Fibroblast of skin of left biceps (primary cell): ENCODE data around the gene VIL1.
A peak's percentile ranks its signal among the peaks of the same experiment; 100 is the strongest.

Experiments used
- DNase-seq, 2 experiments: peaks; one replicate each; pipeline ENCODE4 v3.0.0-alpha.2; 2013; ENCODE audit warnings: low read depth in 2 of 2

The VIL1 gene

GRCh38 chr2:218438596-218438995 is 19.7 kb downstream of the VIL1 start:
- no peak for DNase-seq

- no peak for DNase-seq
These were observed 25.9 kb downstream of the VIL1 start for GRCh38 chr2:218444692-218445357.

GRCh38 chr2:218445602-218446001 is 26.7 kb downstream of the VIL1 start:
- DNase-seq, result no peak

DNA sequence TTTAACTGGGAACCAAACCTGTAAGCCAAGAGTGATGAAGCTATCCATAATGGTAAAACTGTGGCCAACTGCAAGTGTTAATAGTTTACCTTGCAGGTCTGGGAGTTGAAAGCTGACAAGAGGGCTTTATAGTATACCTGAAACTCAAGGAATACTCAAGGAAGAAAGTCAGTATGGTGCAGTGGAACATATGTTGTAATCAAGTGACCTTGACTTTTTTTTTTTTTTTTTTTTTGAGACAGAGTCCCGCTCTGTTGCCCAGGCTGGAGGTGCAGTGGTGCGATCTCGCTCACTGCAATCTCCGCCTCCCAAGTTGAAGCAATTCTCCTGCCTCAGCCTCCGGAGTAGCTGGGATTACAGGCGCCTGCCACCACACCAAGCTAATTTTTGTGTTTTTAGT is 27.6 kb downstream of the VIL1 start:
- no peak for DNase-seq

DNA sequence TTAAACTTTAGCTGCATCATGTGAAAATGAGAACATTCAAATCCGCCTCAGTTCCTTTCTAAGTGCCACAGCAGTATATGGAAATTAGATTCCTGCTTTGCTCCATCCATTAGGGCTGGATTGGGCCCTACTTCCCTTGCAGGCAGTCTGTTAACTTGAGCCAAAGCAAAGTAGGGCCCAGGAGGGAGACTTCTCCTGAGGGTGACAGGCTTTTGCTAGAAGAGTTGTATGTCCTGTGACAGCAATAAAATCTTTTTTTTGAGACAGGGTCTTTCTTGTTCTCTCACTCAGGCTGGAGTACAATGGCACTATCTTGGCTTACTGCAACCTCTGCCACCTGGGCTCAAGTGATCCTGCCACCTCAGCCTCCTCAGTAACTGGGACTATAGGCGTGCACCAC is 28.1 kb downstream of the VIL1 start:
- no peak for DNase-seq

DNA sequence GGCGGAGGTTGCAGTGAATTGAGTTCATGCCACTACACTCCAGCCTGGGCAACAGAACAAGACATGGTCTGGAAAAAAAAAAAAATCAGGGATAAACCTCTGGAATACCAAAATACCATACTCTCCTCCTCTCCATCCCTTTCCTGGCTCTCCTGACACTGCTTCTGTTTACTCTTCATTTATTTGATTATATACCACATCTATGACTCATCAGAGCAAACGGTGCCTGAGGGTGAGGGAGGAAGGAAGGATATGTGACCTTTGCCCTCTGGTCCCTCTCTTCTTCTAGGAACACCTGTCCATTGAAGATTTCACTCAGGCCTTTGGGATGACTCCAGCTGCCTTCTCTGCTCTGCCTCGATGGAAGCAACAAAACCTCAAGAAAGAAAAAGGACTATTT is 30.0 kb downstream of the VIL1 start:
- DNase-seq, result no peak

- no peak for DNase-seq
These were observed 33.2 kb downstream of the VIL1 start for GRCh38 chr2:218452079-218452478.

GRCh38 chr2:218456849-218457248 is 37.9 kb downstream of the VIL1 start:
- DNase-seq, result no peak

DNA sequence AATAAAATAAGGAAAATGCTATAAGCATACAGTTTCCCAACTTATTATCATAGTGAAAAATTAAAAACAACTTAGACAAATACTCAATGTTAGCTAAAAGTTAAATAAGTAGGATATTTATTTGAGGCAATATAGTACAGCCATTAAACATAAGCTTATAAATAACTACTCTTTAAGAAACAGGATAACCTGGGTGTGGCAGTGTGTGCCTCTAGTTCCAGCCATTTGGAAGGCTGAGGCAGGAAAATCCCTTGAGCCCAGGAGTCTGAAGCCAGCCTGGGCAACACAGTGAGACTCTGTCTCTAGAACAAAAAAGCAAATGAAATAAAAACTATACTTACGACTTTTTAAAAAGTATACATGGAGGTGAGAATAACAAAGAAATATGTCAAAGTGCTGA is 39.7 kb downstream of the VIL1 start:
- no peak for DNase-seq

DNA sequence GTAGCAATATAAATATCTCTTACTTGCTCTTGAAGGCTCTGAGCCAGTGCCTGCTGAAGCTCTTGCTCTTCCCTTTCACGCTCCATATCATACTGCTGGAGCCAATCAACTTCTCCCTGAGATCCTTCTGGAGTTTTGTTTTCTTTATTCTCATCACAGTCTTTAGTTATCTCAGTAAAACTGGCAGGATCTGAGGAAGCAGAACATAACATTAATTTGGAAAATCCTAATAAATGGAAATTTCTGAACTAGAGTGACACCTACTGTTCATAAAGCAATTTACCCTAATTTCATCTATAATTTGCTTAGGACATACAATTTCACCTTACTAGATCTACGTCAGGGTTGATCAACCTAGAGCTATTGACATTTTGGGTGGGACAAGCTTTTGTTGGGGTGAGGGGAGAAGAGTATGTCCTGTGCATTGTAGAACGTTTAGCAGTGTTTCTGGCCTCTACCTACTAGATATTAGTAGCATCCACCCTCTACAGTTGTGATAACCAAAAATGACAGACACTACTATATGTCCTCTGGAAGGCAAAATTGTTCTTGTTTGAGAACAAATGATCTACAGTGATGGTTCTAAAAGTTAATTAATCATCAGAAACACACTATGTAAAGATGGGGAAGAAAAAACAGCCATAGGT is 47.2 kb downstream of the VIL1 start:
- DNase-seq, result peak in 1 of 2 experiments; percentile 12

DNA sequence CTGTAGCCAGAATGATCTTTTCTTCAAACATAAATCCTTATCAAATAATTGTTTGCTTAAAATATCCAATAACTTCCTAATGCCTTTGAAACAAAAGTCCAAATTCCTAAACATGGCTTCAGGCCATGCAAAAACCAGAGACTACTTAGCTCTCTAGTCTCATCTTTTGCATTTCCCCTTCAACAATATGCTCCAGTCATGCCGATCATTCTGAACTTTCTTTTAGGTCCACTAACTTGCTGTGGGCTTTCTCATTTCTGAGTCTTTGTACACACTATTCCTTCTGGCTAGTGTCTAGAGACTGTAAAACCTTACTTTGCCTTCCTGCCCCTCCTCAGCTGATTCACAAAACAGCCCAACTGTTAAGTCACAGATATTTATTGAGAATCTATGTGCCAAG is 51.5 kb downstream of the VIL1 start:
- no peak for DNase-seq

DNA sequence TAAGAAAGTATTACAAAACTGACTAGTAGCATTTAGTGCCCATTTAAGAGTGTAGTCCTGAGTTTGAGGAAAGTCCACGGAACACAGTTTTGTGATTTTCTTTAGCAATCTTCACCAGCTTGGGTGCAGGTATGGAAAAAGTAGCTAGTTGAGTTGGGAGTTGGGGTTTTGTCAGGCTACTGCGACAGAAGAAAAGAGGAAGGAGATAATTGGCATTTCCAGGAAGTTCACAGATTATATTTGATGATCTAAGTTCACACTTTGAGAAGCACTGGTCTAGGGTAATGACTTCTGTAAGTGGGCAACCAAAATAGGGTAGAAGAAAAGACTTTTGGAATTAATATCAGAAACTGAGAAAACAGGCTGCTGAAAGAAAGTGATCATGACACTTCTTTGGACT is 52.1 kb downstream of the VIL1 start:
- DNase-seq, result no peak

DNA sequence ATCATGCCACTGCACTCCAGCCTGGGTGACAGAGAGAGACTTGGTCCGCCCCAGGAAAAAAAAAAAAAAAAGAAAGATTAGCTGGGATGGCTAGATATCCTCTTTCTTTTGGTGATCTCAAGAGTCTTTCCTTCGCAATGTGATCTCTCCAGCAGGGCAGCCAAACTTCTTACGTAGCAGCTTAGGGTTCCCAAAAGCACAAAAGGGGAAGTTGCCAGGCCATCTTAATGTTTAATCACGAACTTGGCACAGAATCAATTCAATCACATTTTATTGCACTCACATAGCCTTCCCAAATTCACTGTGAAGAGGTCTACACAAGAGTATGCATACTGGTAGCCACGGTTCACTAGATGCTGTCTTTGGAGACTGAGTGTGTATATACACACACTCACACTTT is 53.1 kb downstream of the VIL1 start:
- DNase-seq, result no peak

- DNase-seq, result no peak
These were observed 54.1 kb downstream of the VIL1 start for GRCh38 chr2:218472988-218473387.

DNA sequence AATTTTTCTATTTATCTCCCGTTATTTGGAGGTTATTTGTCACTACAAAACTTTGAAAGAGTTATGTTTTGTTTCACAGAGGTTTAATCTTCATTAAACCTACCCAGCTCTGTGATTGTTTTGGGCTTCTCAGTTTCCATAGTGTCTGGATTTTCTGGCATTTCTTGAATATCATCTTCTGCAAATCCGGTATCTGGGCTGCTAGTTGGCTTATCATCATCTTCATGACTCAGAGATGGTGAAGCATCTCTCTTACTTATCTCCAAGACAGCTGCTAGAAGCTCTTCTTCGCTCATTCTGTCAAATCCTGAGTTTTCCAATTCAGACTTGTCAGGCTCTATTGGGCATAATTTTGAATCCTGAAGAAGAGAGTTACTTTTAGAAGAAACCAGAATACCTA is 55.6 kb downstream of the VIL1 start:
- DNase-seq, result no peak

DNA sequence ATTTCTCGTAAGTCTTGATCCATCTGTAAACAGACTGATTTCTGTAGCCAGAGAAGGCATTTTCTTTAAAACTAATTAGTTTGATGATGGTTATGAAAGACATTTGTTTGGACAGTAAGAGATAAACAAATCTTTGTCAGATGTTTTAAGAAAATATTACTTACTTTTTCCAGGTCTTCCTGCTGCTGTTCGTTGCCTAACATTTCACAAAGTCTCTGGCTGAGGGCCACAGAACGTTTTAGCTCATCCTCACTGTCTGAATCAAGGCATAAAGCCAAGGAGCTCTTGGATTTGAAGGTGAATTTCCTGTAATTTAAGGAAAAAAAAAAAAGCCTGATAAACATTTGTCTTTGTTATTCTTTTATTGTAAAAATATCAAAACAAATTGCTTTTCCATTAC is 57.8 kb downstream of the VIL1 start:
- no peak for DNase-seq

- no peak for DNase-seq
These were observed 58.3 kb downstream of the VIL1 start for GRCh38 chr2:218477247-218477646.

GRCh38 chr2:218478544-218478943 is 59.6 kb downstream of the VIL1 start:
- no peak for DNase-seq

DNA sequence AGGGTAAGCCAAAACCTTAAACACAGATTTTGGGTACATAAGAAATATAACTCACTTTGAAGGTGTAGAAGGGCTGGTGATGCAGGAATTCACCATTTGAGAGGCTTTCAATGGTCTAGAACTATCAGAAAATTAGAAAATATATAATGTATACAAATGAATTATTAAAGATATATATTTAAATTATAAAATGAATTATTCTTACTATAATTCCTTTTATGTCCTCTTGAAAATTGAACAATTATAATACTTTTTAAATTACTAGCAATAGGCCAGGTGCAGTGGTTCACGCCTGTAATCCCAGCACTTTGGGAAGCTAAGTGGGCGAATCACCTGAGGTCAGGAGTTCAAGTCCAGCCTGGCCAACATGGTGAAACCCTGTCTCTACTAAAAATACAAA is 60.7 kb downstream of the VIL1 start:
- no peak for DNase-seq

DNA sequence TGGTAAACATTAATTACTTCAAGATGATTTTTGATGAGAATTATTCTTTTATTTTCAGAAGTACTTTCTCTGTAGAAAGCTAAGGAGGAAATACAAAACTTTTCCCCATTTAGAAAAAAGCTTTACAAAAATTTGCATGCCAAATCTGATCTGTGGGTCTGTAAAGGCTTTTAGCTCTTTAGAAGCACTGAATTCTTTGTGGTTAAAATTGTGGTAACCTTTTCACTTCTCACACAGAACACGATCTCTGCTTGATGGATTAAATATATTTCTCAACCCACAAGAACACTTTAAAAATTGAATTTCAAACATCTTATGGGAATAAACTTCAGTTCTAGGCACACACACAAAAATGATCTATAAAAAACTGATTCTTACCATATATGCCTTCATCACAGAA is 63.7 kb downstream of the VIL1 start:
- no peak for DNase-seq

- DNase-seq, result no peak
These were observed 67.2 kb downstream of the VIL1 start for GRCh38 chr2:218485986-218486667.

DNA sequence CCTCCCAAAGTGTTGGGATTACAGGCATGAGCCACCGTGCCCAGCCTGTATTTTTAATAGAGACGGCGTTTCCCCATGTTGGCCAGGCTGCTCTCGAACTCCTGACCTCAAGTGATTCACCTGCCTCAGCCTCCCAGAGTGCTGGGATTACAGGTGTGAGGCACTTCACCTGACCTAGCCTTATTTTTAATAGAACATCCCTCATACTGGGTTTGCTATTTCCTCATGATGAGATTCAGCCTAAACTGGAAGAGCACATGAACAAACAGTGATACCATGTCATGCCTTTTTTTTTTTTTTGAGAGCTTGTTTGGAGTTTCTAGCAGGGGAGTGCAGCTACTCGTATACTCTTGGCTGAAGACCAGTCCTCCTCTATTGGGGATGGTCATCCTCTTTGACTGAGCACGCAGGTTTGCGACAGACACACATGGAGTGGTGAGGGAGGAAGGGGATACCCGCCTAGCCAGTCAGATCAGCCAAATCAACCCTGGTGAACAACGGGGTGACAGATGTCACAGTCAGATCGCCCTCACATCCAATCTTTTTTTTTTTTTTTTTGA is 81.7 kb downstream of the VIL1 start:
- no peak for DNase-seq

DNA sequence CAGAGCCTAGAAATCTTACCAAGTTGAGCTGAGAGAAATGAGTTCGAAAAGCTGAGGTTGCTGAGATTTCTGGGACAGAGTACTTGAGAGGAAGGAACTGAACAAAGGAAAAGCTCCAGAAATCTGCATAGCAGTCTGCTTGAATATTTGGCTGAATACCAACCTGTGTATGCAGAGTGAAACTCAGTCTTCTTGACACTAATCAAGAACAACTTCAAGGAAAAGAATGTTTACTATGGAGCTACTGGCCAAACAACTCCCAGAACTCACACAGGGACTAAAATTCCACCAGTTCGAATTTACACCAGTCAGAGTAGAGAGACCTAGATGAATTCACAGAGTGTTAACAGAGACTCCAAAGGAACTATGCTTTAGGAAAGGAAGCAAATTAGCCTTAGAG is 82.7 kb downstream of the VIL1 start:
- DNase-seq, result peak; percentile 13
